Measurements from ENCODE around the gene EEPD1.

Gene EEPD1

GRCh38 chr7:36192053-36192824 lies 39.2 kb downstream of the EEPD1 start:
- no peak for DNase-seq

GRCh38 chr7:36192877-36193276 lies 39.8 kb downstream of the EEPD1 start:
- DNase-seq, result no peak

- DNase-seq, result no peak
Measured at GRCh38 chr7:36198854-36199266, 45.8 kb downstream of the EEPD1 start.

DNA sequence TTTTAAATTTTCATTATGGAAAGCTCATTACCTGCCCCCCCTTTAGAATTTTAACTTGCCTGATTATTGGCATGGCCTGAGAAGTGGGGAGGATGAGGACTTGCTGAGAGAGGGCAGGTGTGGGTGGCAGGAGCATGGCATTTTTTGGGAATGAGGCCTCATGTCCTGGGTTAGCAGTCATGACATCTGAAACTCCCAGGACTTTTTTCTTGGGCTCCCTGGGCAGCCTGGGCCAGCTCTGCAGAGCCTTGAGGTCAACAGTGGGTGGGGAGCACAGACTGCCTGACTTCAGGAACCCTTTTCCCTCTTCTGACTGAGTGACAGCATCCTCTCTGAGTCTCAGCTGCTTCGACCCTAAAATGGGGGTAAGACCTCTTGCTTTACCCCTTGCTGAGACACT lies 46.3 kb downstream of the EEPD1 start:
- no peak for DNase-seq

DNA sequence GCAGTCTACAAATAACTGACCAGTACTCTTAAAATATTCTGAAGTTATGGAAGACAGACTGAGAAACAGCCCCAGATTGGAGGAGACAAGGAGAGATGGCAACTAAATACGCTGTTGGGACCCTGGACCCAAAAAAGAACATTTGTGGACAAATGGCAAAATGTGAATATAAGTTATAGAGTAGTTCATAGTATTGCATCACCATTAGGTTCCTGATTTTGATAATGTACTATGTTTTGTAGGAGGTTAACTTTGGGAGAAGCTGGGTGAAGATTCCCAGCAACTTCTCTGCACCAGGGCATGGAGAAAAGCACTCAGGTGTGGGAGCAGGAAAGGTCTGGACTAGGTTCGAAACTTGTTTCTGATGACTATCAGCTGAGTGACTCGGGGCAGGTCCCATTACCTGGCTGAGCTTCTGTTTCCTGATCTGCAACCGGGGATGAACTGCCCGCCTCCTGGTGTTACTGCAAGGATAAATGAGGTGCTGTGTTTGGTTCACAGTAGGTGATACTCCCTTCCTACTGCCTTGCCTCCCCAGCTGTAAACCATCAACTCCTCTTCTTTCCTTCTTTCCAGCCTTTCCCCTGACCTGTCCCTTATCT lies 48.2 kb downstream of the EEPD1 start:
- DNase-seq, result no peak

DNA sequence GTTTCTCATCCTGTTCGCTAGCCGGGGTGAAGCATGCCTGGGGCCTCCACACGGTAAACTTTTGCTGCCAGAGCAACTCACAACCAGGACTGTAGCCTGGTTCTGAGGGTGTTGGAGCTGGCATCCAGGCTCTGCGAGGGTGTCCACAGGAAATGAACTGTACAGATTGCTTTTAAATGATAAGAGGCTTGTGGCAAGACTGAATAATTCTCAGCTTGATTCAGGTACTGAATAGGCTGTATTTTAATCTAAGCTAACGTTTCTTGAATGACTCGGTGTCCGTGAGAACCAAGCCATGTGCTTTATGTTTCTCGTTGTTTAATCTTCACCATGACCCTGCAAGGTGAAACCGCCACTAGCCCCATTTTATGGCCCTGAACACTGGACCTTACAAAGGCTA lies 49.3 kb downstream of the EEPD1 start:
- no peak for DNase-seq

- no peak for DNase-seq
Measured at GRCh38 chr7:36203071-36203790, 50.2 kb downstream of the EEPD1 start.

- DNase-seq, result no peak
Measured at GRCh38 chr7:36204044-36204663, 51.1 kb downstream of the EEPD1 start.

- no peak for DNase-seq
Measured at GRCh38 chr7:36204929-36205635, 52.0 kb downstream of the EEPD1 start.

DNA sequence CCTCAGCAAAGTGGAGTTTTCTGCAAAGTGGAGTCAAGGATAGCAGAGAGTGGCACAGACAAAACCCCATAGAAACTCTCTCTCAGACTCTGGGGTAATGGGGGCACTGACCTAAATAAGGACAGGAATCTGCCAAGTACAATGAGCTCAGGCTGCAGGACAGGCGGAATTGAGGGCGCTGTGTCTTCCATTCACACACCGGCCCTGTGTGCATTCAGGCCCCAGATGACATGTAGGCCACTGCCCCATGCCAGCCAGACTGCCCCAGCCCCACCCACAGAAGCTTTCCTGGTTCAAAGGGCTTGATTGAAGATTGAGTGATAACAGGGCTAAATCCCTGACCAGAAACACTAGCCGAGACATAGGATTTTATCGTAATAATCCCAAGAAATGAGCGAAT lies 52.7 kb downstream of the EEPD1 start:
- no peak for DNase-seq

DNA sequence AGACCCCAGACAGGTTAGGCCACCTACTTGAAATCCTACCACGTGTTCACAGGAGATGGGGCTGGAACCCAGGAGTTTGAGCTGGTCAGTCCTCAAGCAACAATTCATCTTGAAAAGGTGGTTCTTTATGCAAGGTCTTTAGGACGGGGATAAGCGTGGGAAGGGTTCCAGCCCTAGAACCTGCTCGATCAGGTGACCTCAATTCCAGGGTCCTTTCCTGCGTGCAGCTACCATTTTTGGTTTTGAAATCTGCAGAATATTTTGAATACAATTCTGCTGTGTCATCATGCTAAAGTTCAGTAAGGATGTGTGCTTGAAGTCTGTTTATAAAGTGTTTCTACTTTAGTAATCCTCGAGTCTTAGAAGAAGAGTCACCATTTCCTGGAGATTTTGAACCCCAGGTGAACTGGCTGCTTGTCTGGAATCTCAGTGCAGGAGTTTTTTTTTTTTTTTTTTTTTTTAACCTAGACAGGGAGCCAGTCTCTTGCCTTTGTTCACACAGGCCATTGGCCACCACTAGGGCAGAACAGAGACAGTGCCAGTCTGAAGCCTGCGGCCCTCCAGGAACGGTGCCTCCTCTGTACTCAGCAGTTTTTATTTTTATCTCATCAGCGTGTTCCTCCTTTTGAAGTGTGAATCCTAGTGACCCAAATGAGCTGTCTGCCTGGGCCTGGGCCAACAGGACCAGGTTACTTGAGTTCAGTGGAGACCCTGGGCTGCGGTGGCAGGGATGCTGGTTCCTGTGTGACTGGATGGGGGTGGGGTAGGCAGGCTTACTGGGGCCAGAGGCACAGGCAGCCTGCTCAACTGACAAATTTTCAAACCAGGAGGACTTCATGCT lies 54.6 kb downstream of the EEPD1 start:
- no peak for DNase-seq

DNA sequence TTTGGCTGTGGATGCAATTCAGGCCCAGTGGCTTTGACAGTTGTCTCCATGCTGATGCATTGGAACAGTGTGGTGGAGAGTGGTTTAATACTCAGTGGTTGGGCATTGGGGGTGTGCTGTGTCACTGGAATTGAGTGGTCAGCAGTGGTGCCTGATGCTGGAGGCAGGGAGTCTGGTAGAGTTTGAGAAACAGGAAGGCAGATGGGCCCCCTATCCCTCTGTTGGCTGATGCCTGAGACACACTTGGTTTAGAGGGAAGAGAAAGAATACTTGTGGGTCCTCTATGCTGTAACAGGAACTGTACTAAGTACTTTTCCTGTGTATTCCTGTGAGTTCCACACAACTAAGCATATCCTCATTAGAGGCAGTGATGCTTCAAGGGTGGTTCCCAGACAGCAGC lies 55.4 kb downstream of the EEPD1 start:
- DNase-seq, result no peak

DNA sequence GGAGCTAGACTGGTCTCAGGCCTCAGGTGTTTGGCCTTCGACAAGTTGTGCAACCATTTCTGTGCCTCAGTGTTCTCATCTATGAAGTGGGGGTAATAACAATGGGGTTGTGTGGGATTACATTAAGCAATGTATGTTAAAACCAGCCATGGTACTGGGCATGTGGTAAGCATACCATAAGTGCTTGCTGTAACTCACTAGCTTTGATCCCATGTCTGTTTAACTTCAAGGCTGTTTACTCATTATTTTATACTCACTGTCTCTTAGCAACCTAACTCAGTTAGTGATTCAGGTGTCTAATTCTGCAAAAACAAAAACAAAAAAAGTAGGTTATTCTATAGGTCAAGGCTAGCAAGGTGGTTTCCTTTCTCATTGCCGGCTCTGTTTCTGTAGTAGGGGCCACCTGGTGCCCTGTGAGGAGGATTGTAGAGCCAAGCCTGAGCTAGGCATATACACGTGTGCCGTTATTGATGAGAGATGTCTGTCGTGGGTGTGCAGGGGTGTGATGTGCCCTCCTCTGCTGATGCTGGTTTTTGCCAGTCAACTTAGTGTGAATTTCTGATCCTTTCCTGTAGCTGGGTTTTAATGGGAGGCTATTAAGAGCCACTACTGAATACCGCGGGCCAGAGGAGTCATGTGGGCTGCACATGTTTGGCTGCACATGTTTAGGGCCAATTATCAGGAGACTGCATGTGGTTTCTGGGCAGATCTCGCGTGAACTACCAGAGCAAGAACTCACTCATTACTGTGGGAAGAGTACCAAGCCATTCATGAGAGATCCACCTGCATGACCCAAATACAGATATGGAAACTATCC lies 56.2 kb downstream of the EEPD1 start:
- no peak for DNase-seq

DNA sequence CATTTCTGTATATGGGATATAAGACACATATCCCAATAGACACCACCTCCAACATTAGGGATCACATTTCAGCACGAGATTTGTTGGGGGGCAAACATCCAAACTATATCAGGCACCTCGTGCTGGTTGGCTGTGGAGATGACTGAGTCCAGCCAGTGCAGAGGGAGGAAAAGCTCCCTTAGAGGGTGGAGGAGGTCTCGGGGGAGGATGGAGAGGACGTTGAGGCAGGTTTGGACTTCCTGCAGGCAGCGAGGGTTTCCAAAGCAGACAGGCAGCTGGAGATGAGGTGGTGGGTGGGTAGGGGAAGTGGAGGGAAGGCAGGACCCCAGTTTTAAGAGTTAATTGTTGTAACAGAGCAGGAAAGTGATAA lies 56.7 kb downstream of the EEPD1 start:
- no peak for DNase-seq

DNA sequence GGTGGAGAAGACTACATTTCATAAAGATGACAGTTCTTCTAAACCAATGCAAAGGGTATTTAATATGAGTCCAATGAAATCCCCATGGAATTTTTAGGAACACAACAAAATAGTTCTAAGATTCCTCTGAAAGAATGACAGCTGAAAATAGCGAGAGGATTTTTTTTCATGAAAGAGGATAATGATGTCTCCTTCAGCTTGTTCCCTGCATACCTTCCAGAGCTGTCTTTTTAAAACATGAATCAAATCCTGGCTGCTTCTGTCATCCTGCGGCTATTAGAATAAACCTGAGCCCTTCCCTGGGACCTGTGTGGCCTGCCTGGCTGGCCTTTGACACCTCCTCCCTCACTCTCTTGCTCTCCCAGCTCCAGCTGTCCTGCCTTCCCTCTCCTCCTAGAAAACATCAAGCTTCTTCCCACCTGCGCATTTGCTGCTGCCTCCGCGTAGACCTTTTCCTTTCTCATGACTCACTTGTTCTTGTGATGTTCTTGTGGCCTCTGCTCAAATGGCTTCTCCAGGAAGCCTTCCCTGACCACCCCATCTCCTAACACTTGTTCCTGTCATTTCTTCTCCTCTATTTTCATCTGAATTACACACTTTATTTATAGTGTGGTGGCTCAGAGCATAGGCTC lies 57.4 kb downstream of the EEPD1 start:
- DNase-seq, result no peak

DNA sequence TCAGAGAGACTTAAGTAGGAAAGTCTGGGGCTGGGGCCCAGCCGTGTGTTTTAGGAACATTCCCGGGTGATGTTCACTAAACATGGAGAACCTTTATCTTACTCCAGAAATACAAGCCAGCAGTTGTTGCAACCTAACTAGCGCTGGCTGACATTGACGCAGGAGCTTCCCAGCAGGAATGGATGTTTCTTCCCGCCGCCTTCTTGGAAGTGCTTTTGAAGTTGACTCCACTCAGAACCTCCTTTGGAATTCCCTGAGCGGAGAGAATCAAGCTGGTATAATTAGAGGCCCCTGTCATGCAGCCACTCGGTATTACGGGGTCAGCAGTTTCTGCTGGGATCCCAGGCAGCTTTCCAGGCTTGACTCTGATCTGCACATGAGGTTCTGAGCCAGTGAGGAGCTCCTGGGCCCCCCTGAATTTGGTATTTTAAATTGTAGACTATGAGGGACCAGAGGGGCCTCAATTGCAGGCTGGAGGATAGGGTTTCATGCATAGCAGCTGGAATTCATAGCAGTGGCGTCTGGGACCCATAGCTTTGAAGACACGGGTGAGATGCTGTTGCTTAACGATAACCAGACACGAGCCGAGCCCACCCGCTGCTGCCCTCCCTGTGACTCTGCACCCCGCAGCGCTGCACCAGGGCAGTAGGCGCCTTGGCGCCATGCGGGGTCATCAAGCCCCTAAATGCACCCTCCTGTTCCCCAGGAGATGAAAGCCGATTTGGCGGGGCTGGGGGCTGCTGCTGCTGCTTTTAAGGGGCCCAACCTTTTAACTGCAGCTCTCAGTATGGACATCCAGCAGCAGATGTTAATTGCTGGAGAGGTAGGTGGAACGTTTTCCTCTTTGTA lies 61.8 kb downstream of the EEPD1 start:
- DNase-seq, result no peak

GRCh38 chr7:36215457-36215765 lies 62.4 kb downstream of the EEPD1 start:
- DNase-seq, result no peak

DNA sequence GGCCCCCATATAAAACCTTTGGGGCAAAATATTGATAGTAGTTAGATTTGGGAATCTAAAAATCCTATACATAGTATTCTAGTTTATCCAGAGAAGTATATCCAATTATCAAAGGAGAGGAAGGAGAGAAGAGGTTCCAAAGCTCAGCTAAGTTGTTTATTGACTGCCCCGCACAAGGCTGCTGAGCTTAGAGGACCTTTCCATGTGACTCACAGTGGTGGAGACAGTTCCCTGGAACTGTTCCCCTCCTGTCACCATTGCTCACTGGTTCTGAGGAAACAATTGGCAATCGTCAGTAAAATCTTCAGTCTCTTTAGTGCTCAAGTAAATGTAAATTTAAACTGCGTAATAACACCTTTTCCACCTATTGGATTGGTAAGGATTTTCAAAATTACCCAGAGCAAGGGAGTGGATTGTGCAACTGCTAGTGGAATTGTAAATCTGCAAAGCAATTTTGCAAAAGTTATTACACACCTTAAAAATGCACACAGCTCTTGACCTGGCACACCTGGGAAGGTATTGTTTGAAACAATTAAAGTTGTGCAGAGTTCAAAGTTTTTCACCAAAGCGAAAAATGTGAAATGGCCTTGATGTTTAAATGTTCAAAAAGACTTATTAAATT lies 63.1 kb downstream of the EEPD1 start:
- DNase-seq, result no peak

DNA sequence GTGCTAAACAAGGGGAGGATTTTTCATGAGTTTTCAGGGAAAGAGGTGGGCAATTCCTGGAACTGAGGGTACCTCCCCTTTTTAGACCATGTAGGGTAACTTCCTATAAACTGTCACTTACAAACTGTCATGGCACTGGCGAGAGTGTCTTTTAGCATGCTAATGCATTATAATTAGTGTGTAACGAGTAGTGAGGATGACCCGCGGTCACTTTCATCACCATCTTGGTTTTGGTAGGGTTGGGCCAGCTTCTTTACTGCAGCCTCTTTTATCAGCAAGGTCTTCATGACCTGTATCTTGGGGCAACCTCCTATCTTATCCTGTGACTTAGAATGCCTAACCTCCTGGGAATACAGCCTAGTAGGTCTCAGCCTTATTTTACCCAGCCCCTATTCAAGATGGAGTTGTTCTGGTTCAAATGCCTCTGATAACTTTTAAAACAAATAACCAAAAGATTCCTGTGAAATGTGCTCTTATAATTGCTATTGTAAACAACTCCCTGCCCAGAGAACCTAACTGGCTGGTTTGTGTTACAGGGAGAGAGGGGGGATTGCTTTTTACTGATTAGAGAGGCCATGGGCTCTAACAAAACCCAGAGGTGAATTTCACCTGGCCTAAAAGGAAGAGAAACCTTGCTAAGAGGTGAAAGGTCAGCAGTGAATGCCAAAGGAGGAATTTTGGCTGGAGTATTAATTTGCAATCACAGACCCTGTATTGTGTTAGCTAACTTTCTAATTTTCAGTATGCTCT lies 64.3 kb downstream of the EEPD1 start:
- no peak for DNase-seq

Measured in SHP77 (cell line).